GM19372 (cell line): ENCODE data around the gene CACNB3.

Source experiments
- ATAC-seq: cut with Tn5 transposase; IDR thresholded peaks from one replicate; pipeline ENCODE4 v1.9.1; 2021; ENCODE audit warnings: mild to moderate bottlenecking, low read depth, moderate library complexity; ENCODE audit not compliant: unreplicated experiment

The CACNB3 gene

GRCh38 chr12:48817873-48818830 lies at the start of gene CACNB3:
Gene CACNB3, plus strand, starts transcription at chr12:48818496. Its CDS starts 434 bp downstream, at chr12:48818930.
- no peak for ATAC-seq

DNA sequence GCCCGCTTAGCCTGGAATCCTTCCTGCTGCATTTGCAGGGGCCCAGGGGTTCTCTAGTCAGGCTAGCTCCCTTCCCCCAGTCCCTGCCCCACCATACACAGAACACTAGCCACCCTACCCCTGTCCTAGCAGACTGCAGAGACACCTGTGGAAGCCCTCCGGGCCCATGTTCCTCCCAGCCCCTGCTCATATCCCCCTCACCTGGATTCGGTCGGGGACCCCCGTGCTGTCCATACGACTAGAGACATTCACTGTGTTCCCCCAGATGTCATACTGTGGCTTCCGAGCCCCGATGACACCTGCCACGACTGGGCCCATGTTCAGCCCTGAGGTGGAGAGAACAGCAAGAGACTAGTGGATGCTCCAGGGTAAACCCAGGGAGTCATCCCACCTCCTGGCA lies 49.6 kb upstream of the CACNB3 start:
- no peak for ATAC-seq

DNA sequence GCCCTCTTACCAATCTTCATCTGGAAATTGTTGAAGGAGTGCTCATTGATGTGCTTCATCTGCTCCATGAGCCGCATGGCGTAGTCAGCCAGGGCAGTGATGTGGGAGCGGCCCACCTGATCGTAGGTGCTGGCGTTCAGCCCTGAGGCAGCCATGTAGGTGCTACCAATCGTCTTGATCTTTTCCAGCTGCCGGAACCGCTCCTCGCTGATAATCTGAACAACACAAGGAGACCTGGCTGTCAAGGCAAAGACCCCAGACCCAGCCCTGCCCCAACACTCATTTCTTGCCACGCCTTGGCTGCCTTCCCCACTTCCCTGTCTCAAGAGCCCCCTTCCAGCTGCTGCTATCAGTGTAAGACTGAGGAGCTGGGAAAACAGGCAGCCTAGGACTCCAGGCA lies 47.5 kb upstream of the CACNB3 start:
- ATAC-seq: no peak

- ATAC-seq: no peak
These were observed 46.6 kb upstream of the CACNB3 start for GRCh38 chr12:48771588-48772112.

GRCh38 chr12:48773686-48774085 lies 44.6 kb upstream of the CACNB3 start:
- no peak for ATAC-seq

DNA sequence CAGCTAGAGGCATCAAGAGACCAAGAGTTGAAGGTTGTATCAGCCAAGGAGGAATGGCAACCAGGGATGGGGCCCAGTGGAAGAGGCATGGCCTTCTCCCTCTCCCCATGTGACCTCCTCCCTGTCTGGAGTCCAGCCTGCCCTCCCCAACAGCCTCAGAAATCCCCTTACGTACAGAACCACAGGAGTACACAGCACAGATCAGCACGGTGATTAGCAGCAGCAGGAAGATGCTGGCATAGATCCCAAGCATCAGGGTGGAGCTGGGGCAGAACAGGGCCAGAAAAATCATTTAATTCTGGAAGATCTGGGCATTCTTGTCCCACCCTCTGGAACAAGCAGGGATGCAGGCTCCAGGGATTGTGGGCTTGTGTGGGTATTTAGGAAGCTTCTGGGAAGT lies 43.8 kb upstream of the CACNB3 start:
- ATAC-seq: no peak

DNA sequence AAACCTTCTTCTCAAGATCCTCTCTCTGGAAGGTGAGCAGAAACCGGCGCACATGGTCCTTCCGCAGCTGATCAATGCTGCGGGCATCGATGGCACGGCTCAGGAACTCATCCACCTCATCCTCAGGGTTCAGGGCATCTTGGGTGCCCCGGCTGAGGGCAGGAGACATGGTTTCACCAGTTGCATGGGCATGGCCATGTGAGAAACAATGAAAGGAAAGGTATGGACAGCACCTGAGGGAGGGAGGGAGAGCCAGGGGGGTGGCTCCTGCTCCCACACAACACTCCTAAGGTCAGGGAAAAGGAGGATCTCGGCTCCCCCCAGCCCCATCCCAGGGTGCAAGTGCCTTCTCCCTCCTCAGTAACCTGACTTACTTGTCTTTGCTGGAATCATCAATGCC lies 43.0 kb upstream of the CACNB3 start:
- no peak for ATAC-seq

DNA sequence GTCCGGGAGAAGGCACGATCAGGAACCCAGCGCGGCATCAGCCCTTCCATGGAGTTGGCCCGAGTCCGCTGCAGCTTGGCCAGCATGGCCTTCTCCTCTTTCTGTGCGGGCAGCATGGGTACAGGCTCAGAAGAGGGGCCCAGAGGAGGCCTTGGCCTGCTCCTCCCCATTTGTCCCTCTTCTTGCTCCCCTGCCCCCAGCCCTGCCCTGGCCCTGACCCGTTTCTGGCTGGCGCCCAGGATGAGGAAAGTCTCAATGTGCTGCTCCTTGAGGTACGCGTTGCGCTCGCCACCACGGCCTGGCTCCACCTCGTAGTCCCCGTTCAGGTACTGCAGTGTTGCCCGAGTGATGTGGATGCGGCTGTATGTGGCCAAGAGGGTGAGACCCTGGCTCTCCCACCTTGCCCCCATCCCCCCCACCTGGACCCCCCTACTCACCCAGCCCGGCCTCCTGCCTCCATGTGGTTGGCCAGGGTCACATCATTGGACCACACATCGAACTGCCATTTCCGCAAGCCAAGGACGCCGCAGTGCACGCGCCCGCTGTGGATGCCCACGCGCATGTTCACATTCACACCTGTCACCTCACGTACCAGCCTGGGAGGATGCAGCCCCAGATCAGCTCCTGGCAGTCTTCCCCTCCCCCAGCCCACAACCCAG lies 42.2 kb upstream of the CACNB3 start:
- no peak for ATAC-seq

DNA sequence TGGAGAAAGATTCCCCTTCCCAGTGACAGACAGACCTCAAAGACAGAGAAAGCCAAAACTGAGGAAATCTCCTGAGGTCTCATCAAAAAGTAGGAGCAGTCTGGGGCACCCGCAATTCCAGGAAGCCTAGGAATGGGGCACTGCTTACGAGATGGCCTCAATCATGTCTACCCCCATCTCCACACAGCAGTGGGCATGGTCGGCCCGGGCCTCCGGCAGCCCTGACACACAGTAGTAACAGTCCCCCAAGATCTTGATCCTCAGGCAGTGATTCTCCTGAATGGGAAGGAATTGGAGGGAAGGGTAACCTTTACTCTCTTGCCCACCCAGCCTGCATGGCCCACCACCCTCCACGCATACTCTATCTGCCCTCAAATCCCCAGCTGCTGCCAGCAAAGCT lies 41.3 kb upstream of the CACNB3 start:
- ATAC-seq: no peak

- ATAC-seq: no peak
These were observed 40.5 kb upstream of the CACNB3 start for GRCh38 chr12:48777501-48778400.

DNA sequence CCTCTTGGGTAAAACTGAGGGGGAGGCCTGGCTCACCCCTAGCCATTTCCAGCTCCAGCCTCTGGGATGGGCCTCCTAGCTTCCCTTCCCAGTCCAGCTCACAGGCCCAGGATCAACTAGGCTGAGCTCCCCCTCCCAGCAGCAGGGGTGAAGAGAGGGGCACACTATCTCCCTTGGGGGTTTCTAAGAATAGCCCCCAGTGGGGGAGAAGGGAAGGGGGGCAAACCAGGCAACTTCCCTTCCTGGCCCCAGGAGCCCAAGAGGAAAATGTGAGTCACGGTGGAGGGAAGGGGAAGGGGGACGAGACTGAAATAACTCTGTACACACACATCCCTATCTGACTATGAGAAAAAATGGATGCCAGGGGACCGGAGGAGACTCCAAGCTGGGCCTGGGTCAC lies 38.4 kb upstream of the CACNB3 start:
- no peak for ATAC-seq

DNA sequence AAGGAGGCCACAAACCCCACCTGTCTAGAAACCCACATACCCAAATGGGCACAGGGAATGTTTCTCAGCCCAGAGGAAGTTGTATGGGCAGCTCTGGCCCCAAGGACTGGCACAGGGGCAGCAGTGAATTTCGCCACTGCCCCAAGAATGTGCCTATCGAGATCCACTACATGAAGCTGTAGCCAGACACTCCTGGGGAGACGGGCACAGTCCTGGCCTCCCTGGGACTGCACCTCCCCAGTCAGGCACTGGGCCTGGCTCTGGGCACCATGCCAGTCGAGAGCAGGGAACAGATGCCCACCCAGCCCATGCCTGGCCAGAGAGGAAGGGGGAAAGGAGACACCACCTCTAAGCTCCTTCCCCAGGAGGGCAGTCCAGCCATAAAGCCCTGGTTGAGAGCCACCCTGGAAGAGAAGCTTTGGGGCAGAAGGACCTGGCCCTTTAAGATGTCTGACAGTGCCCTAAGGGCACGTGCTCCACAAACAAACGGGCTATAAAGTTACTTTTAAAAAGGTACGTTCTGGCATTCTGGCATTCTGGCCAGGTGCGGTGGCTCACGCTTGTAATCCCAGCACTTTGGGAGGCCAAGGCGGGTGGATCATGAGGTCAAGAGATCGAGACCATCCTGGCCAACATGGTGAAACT lies 37.8 kb upstream of the CACNB3 start:
- ATAC-seq: no peak

DNA sequence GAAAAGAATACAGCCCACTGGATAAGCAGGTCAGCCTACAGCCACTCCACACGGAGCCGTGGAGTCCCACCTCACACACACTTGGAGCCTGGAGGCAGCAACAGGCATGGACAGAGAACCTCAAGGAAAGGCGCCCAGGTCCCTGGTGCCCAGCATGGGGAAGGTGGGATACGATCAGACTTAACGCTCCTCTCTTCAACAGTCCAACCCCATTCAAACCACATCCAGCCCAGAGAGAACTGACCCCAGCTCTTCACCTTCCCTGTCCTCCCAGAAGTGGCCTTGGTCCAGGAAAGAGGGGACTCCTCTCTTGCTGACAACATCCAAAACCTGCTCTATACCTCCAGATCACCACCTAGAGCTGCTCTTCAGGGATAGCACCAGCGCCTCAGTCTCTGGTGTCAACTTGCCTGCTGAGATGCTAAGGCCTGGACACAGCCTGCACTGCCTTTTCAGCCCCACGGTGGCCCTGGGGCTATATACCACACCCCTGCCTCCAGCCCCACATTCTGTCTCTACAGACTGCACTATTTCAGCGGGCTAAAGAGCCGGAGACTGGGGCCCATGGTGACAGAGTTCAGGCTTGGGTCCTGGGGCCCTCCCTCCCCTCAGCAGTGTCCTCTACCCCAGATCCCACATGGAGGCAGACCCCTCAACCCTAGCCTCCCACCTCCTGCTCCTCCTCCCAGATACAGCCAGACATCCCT lies 36.4 kb upstream of the CACNB3 start:
- no peak for ATAC-seq

DNA sequence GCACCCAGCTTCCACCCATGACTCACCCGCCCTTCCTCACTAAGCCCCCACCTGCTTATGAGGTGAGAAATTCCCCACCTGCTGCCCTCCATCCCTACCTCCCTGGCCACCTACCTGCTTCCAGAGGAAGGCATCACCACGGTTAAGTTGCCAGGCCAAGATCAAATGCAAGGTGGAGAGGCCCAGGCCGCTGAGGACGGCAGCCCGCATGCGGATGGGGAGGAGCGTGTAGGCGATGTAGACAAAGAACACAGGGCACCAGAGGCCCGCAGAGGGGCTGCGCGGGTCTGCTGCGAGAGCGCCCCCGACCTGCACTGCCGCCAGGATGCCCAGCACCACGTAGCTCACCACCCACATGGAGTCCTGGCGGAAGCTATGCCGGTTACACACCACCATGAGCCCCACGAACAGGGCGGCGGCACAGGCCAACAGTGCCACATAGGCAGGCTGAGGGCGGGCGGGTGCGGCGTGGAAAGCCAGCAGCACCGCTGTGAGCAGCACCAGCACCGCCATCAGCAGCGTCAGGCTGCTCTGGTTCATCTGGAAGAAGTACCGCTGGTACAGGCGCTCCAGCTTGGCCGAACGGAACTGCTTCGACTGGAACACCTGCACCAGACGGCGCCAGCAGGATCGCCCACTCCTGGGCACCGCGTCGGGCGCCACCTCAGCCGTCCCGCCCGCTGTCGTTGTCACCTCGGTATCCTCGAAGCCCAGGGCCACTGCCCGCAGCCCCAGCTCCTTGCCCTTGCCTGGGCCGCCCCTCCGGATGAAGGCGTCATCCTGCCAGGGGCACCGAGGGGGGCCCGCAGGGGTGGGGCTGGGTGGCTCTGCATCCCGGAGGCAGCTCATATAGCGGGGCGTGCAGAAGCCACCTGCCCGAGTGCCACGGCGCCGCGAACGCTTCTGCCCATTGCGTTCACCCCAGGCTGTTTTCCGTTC lies 35.6 kb upstream of the CACNB3 start:
- no peak for ATAC-seq

DNA sequence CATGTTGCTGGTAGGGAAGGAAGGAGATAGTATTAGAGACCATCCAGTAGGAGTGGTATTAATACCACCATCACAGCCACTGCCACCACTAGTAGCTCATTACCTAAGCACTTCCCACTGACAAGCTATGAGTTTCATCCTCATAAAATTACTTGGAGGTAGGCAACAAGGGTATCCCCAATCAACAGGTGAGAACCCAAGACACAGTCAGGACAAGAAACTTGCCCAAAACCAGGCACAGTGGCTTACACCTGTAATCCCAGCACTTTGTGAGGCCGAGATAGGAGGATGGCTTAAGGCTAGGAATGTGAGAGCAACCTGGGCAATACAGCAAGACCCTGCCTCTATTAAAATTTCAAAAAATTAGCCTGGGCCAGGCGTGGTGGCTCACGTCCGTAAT lies 34.9 kb upstream of the CACNB3 start:
- no peak for ATAC-seq

DNA sequence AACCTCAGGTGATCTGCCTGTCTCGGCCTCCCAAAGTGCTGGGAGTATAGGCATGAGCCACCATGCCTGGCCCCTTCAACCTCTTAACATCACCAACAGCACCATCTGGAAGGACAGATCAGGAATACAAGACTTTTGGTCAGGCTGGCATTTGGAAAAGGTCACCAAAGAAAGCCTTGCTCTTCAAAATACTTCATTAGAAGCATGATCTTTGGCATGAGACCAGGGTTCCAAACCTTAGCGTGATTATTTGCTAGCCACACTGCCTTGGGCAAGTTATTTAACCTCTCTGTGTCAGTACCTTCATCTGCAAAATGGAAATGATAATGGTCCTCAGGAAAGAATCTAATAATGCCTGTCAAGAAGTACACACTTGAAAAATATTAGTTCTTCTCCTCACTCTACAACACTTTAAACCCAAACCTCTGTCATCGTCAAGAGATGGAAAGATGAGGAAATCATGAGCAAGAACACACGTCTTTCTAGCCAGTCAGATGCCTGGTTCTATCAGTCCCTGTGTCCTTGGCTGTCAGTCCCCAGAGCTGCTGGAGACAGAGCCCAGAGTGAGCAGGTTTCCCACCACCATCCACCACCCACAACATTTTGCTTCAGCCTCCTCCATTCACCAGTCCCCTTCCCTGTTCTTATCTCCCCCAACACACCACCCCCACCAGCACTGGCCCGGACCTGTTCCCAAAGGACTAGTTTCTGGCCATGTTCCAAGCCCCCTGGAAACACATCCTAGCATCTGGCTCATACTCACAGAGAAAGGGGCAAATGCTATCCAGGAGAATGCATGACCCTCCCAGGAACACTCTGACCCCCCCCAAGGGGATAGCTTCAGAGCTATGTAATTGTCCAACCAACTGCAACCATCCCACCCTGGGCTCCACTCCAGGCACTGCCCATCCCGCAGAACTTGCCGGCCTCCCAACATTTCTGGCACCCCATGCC lies 31.4 kb upstream of the CACNB3 start:
- no peak for ATAC-seq

DNA sequence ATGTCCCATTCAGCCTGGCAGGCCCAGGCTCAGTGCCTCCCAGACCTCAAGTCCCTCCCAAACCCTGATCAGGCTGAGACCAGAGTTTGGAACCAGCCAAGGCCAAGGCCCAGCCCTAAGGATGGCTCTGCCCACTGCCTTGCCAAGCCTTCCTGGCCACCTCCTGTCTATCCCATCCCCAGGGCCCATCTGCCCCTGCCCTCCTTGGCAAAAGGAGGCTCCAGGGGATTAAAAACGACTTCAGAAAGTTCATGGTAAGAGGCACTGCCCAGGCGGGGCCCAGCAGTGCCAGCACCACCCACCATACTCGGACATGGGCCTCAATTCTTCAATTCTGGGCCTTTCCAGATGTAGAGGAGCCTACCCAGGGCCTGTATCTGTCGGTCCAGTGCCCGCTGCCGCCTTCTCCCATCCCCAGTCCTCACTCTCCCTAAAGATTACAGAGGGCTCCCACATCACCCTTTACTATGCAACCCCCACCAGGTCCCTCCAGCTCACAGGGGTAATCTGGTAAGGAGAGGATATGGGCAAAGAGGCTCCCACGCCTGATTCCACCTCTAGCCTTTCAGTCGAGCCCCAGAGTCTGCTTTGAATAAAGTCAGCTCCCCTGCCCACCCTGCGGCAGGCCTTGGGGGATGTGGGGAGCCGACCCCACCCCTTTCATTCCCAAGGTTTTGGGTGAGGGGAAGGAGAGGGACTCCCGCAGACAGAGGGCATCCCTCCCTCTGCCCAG lies 30.3 kb upstream of the CACNB3 start:
- no peak for ATAC-seq
